ENCODE measurements around the gene L3MBTL1. TPM values are rescaled to one million over a fixed set of nuclear protein-coding genes. Genes with fewer than 3 reads are reported as not detected.
"Not testable (repeated sequence)": the region's sequence is repeated elsewhere in the genome, so short reads cannot be mapped to it uniquely, and the experiment has no call there.

Gene L3MBTL1
- total RNA-seq, 2 experiments from 2014 or later: 6.5 to 8.0 TPM

DNA sequence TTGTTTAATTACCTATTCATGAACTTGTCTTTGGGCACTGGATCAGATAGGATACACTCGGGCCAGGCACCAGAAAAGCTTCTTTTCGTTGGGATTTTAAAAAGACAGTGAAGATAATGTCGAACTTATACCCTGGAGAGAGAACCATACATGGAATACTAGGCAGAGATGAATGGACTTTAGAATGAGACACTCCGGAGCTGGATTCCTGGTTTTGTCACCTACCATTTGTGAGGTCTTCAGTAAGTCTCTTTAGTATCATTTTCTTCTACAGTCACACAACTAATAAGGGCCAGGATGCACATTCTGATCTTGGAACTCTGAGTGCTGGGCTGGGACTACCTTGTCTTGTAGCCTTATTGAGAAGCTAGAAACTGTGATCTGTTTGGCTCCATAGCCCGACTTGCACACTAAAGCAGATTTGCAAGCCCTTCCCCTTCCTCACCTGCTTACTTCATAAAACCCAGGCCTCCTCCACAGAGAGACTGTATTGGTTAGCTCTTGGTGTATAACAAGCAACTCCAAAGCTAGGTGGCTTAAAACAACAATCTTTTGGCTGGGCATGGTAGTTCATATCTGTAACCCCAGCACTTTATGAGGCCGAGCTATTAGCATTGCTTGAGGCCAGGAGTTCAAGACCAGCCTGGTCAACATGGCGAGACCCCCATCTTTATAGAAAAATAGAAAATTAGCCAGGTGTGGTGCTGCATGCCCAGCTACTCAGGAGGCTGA is 75.8 kb downstream of the L3MBTL1 start:
- DNase-seq: no peak
- POLR2A ChIA-PET: interaction anchor here (0.5 to 0.6 kb wide), 2 partner anchors 38 to 121 kb away, joined by 4 to 5 read pairs; no protein-coding TSS in a partner anchor
- intact Hi-C loops (cut with DNase I, micrococcal nuclease): no loop called here

DNA sequence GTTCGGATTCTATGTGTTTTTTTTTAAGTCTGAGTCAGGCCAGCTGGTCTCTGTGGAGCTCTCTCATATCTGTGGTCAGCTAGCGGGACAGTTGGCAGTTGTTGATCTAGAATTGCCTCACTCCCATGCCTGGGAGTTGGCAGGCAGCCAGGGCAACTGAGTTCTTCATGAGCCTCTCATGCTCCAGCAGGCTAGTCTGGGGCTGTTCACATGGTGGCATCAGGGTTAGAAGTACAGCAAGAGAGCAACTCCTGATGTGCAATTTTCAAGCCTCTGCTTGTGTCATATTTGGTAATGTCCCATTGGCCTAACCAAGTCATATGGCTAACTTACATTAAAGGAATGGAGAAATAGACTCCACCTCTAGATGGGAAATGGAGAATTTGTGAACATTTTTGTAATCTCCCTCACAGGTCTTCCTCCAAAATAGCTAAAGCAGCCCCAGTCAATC is 76.5 kb downstream of the L3MBTL1 start:
- Mint-ChIP-seq H3K27me3 (no peaks in the 10 kb centered on the region), H3K4me3 (no peak overlapping the region), H3K4me1 (no peaks in the 10 kb centered on the region), H3K27ac (no peak overlapping the region), H3K9me3 (ENCODE audit: low read depth) (no peaks in the 10 kb centered on the region), H3K36me3 (ENCODE audit: low read depth) (no peaks in the 10 kb centered on the region)
- intact Hi-C loops (cut with DNase I, micrococcal nuclease): no loop called here
- DNase-seq (peak; percentile 8), ATAC-seq (no peak)
- ChIA-PET CTCF (interaction anchor here (0.6 to 1.3 kb wide), 2 partner anchors 11 to 122 kb away, joined by 3 to 7 read pairs; no protein-coding TSS in a partner anchor), POLR2A (interaction anchor here (0.6 kb wide), 1 partner anchor 121 kb away, joined by 5 read pairs; no protein-coding TSS in a partner anchor)

More for the DNA sequence above, 75.8 kb downstream of the L3MBTL1 start:
- CTCF ChIA-PET: interaction anchor here (0.6 to 1.3 kb wide), 4 partner anchors 8 to 123 kb away, joined by 3 to 7 read pairs (median 4); no protein-coding TSS in a partner anchor
- H3K4me1 Mint-ChIP-seq: no peaks in the 10 kb centered on the region
- no peak for ATAC-seq
- no peak overlapping the region for H3K27ac Mint-ChIP-seq
- no peaks in the 10 kb centered on the region for H3K36me3 Mint-ChIP-seq (ENCODE audit: low read depth)
- no peak overlapping the region for H3K4me3 Mint-ChIP-seq
- no peaks in the 10 kb centered on the region for H3K27me3 Mint-ChIP-seq
- no peaks in the 10 kb centered on the region for H3K9me3 Mint-ChIP-seq (ENCODE audit: low read depth)

DNA sequence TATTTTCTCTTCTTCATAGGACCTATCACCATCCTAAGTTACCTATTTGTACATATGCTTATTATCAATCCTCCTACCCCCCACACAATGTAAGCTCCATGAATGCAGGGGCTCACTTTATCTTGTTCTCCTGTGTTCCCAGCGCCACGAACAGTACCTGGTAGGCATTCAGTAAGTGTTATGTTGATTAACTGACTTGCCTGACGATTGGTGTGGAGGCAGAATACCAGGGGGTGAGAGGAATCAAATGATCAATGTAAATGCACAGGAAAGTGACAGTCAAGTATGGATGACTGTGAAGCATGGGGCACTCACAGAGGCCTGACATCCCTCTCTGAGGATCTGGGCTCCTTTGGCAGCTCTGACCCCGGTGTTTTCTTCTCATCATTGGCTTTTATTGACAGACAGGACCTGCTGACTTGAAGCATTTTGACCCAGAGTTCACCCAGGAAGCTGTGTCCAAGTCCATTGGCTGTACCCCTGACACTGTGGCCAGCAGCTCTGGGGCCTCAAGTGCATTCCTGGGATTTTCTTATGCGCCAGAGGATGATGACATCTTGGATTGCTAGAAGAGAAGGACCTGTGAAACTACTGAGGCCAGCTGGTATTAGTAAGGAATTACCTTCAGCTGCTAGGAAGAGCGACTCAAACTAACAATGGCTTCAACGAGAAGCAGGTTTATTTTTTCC is 77.1 kb downstream of the L3MBTL1 start:
- Mint-ChIP-seq H3K4me3 (no peak overlapping the region), H3K27me3 (no peaks in the 10 kb centered on the region), H3K9me3 (ENCODE audit: low read depth) (no peaks in the 10 kb centered on the region), H3K36me3 (ENCODE audit: low read depth) (no peaks in the 10 kb centered on the region), H3K27ac (no peak overlapping the region), H3K4me1 (no peaks in the 10 kb centered on the region)
- no peak for ATAC-seq
- intact Hi-C loops (cut with DNase I, micrococcal nuclease): no loop called here
- ChIA-PET POLR2A (no interaction called here), CTCF (interaction anchor here (0.7 kb wide), 2 partner anchors 11 to 611 kb away, joined by 3 to 4 read pairs; no protein-coding TSS in a partner anchor)
- no peak for DNase-seq

GRCh38 chr20:43586641-43587040 is 79.1 kb downstream of the L3MBTL1 start:
- no peak overlapping the region for H3K4me3 Mint-ChIP-seq
- DNase-seq (no peak), ATAC-seq (no peak)
- H3K9me3 Mint-ChIP-seq (ENCODE audit: low read depth): no peaks in the 10 kb centered on the region
- CTCF ChIA-PET: interaction anchor here (0.7 kb wide), 1 partner anchor 106 kb away, joined by 3 read pairs; no protein-coding TSS in a partner anchor
- intact Hi-C loops (cut with DNase I, micrococcal nuclease): no loop called here
- POLR2A ChIA-PET: interaction anchor here (0.7 kb wide), 1 partner anchor 26 kb away, joined by 4 read pairs; no protein-coding TSS in a partner anchor
- no peak overlapping the region for H3K27ac Mint-ChIP-seq
- H3K4me1 Mint-ChIP-seq: peaks cover 12% of the 10 kb centered on the region
- no peaks in the 10 kb centered on the region for H3K36me3 Mint-ChIP-seq (ENCODE audit: low read depth)
- H3K27me3 Mint-ChIP-seq: no peaks in the 10 kb centered on the region

- ATAC-seq; H3K27ac Mint-ChIP-seq; CTCF ChIA-PET; H3K27me3 Mint-ChIP-seq; H3K36me3 Mint-ChIP-seq (ENCODE audit: low read depth); DNase-seq; H3K9me3 Mint-ChIP-seq (ENCODE audit: low read depth); intact Hi-C loops (cut with DNase I, micrococcal nuclease); H3K4me3 Mint-ChIP-seq; POLR2A ChIA-PET: not testable (repeated sequence)
- peaks cover 12% of the 10 kb centered on the region for H3K4me1 Mint-ChIP-seq
Measured at GRCh38 chr20:43588526-43588925, 81.0 kb downstream of the L3MBTL1 start.

DNA sequence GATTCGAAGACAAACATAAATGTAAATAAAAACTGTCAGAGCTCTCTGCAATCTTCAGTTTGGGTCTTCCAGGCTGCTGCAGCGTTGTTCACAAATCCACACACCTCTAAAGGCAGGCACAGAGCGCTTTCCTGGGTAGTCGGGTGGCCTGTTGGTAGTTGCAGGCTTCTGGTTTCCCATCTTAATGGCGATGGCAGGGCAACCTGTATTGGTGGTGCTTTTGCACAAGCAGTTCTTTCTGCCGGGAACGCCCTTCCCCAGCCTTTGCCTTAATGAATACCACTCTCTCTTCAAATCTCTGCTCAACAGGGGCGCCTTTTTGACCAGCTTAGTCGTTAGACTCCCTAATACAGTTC is 82.5 kb downstream of the L3MBTL1 start:
- Mint-ChIP-seq H3K27me3 (no peaks in the 10 kb centered on the region), H3K4me3 (peak overlapping the region; percentile 86), H3K4me1 (peaks cover 12% of the 10 kb centered on the region), H3K9me3 (ENCODE audit: low read depth) (no peaks in the 10 kb centered on the region), H3K27ac (peak overlapping the region; percentile 96), H3K36me3 (ENCODE audit: low read depth) (no peaks in the 10 kb centered on the region)
- peak; percentile 45 for DNase-seq
- CTCF ChIA-PET: interaction anchor here (0.6 to 1.2 kb wide), 3 partner anchors 76 to 153 kb away, joined by 3 to 4 read pairs (median 3); no protein-coding TSS in a partner anchor
- intact Hi-C loops (cut with DNase I, micrococcal nuclease): loop anchor here (1.0 to 10.0 kb wide), 11 partner anchors 76 to 1973 kb away; partner anchors contain the start of genes MYBL2 (in 2 of the 2), OSER1 (in 2 of the 2), SRSF6 (in 2 of the 2) and CHD6 (in 1 of the 2)
- POLR2A ChIA-PET: interaction anchor here (0.6 to 1.1 kb wide), 2 partner anchors 82 to 133 kb away, joined by 3 to 7 read pairs; partner anchors contain the start of gene SRSF6
- no peak for ATAC-seq

GRCh38 chr20:43590392-43591303 is 83.2 kb downstream of the L3MBTL1 start, which contains the start of gene IFT52:
TSS of gene IFT52 (plus strand) at chr20:43590937. CDS start at chr20:43594699, 3,762 bp downstream.
- DNase-seq: peak; percentile 94
- POLR2A ChIA-PET: interaction anchor here (0.5 to 1.1 kb wide), 7 partner anchors 11 to 133 kb away, joined by 3 to 7 read pairs (median 3); partner anchors contain the start of gene SRSF6
- peak; percentile 99 for ATAC-seq
- no peaks in the 10 kb centered on the region for H3K27me3 Mint-ChIP-seq
- H3K4me3 Mint-ChIP-seq: peak within 1 kb of the TSS; percentile 86
- H3K27ac Mint-ChIP-seq: peak within 1 kb of the TSS; percentile 96
- intact Hi-C loops (cut with DNase I, micrococcal nuclease): loop anchor here (1.0 to 10.0 kb wide), 11 partner anchors 76 to 1973 kb away; partner anchors contain the start of genes MYBL2 (in 2 of the 2), OSER1 (in 2 of the 2), SRSF6 (in 2 of the 2) and CHD6 (in 1 of the 2)
- peaks cover 12% of the 10 kb centered on the region for H3K4me1 Mint-ChIP-seq
- no peaks in the 10 kb centered on the region for H3K9me3 Mint-ChIP-seq (ENCODE audit: low read depth)
- CTCF ChIA-PET: interaction anchor here (0.6 to 1.2 kb wide), 4 partner anchors 22 to 154 kb away, joined by 3 to 6 read pairs (median 4); no protein-coding TSS in a partner anchor
- H3K36me3 Mint-ChIP-seq (ENCODE audit: low read depth): no peaks in the 10 kb centered on the region

Other genes starting within 250 kb of the L3MBTL1 start
- gene SRSF6, start 49.8 kb upstream of the L3MBTL1 start, total RNA-seq: 100 to 1,000 TPM; 132 to 135 TPM
- gene SGK2, start 51.3 kb downstream of the L3MBTL1 start, total RNA-seq: under 1 TPM; 0.27 to 0.65 TPM
- gene IFT52, start 83.2 kb downstream of the L3MBTL1 start, total RNA-seq: 10 to 100 TPM; 14.0 to 14.1 TPM
- gene MYBL2, start 159.4 kb downstream of the L3MBTL1 start, total RNA-seq: 100 to 1,000 TPM in 1 of 2 experiments, 10 to 100 TPM in 1; 99.8 to 113 TPM
- under 1 TPM in 1 of 2 experiments, not detected in 1; 0.23 TPM for gene GTSF1L, start 219.3 kb downstream of the L3MBTL1 start, total RNA-seq